SH-SY5Y (cell line): ENCODE measurements around the gene MAGI2.

Experiments used
- GATA2 ChIP-seq: IDR thresholded peaks from 2 replicates; pipeline ENCODE4 v1.6.1; 2011; ENCODE audit warnings: mild to moderate bottlenecking, low read depth, low read length
- GATA3 ChIP-seq: IDR thresholded peaks from 2 replicates; pipeline ENCODE4 v1.6.1; 2011; ENCODE audit warnings: low read depth, mild to moderate bottlenecking, low read length, moderate library complexity

DNA sequence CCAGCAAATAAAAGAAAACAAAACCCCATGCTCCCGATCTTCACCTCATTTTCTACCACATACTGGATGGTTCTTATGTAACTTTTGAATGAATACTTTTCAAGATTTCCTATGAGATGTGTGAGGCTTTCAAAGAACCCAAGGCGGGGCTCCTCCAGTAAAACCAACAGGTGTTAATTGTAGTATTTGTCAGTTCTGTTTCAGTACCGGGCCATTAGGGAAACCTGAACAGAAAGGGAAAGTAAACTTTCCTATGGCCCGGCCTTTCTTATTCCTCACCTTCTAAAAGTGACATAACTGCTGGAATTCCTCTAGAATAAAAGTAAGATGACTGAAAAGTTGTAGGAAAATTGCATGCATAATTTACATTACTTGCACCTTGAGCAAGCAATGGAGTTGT lies 672.9 kb downstream of the MAGI2 start:
- TF ChIP-seq GATA3 (no peak), GATA2 (no peak)
